Caco-2 (cell line): ENCODE data around the gene FBXL7. TPM values are rescaled to one million over a fixed set of nuclear protein-coding genes. Genes with fewer than 3 reads are reported as not detected.

Experiments
- BruUV-seq: library from RNA; stranded (reverse); fragments of 400-500 nt; replicated peaks from 2 replicates; lab custom pipeline; 2021; lab: Mats Ljungman, UMichigan
- CTCF ChIA-PET: fragments of 300-600 bp; sonication (Branson Sonifier 250); formaldehyde crosslinking; loops from one replicate; lab custom pipeline; 2022; ENCODE audit warnings: antibody characterized with exemption; lab: Charles Lee
- POLR2A ChIA-PET: fragments of 300-600 bp; sonication (Branson Sonifier 250); formaldehyde crosslinking; loops from one replicate; lab custom pipeline; 2022; ENCODE audit warnings: antibody characterized with exemption; lab: Charles Lee
- DNase-seq, 2 experiments: peaks; one replicate each; pipeline versions ENCODE4 v3.0.0 to v3.0.0-alpha.2; 2020 to 2022
- H3K27me3 ChIP-seq: replicated peaks from 2 replicates; pipeline ENCODE4 v1.6.0; 2011; ENCODE audit warnings: low read length; ENCODE audit not compliant: control insufficient read depth, insufficient read depth
- H3K36me3 ChIP-seq: 2 replicates; pipeline ENCODE4 v1.5.1; 2011; ENCODE audit warnings: low read length; ENCODE audit not compliant: control insufficient read depth, insufficient read depth
- H3K4me1 ChIP-seq: fragments of 250-450 bp; sonication (Bioruptor Pico); 2 replicates; pipeline ENCODE4 v1.5.1; 2020; ENCODE audit warnings: mild to moderate bottlenecking
- H3K4me3 ChIP-seq: 2 replicates; pipeline ENCODE4 v1.5.1; 2011; ENCODE audit warnings: low read depth, mild to moderate bottlenecking, control low read depth, low read length
- H3K9me3 ChIP-seq: fragments of 250-450 bp; sonication (Bioruptor Pico); 2 replicates; pipeline ENCODE4 v1.5.1; 2020; ENCODE audit warnings: mild to moderate bottlenecking, moderate library complexity
- H3K27ac Mint-ChIP-seq: one replicate; pipeline ENCODE4 v1.8.0; 2022; ENCODE audit warnings: mixed read lengths; ENCODE audit not compliant: unreplicated experiment
- H3K27me3 Mint-ChIP-seq: one replicate; pipeline ENCODE4 v1.8.0; 2022; ENCODE audit warnings: mixed read lengths; ENCODE audit not compliant: insufficient read depth, unreplicated experiment
- H3K36me3 Mint-ChIP-seq: one replicate; pipeline ENCODE4 v1.8.0; 2022; ENCODE audit warnings: mild to moderate bottlenecking, mixed read lengths; ENCODE audit not compliant: insufficient read depth, unreplicated experiment
- H3K4me1 Mint-ChIP-seq: one replicate; pipeline ENCODE4 v1.8.0; 2022; ENCODE audit warnings: low read depth, mixed read lengths; ENCODE audit not compliant: unreplicated experiment
- H3K4me3 Mint-ChIP-seq: one replicate; pipeline ENCODE4 v1.8.0; 2022; ENCODE audit warnings: mild to moderate bottlenecking, moderate library complexity, mixed read lengths; ENCODE audit not compliant: unreplicated experiment
- H3K9me3 Mint-ChIP-seq: one replicate; pipeline ENCODE4 v1.8.0; 2022; ENCODE audit warnings: mixed read lengths; ENCODE audit not compliant: unreplicated experiment
- intact Hi-C: fragments of 100-400 bp; cut with micrococcal nuclease; formaldehyde crosslinking; loops from one replicate; pipeline ENCODE4 v1.10.0; 2022; ENCODE audit not compliant: unreplicated experiment
- total RNA-seq: library from RNA; stranded (reverse); gene quantifications from 2 replicates; pipeline ENCODE4 v1.2.3, GENCODE V29; 2022
- TF ChIP-seq, protein P1 (sequence below), 2 experiments: fragments of 200-600 bp in 1 of 2; IDR thresholded peaks; 1 replicate in 1 of 2; 2 replicates in 1 of 2; pipeline versions ENCODE4 v1.5.1 to v1.8.0; 2011 to 2022; ENCODE audit warnings: antibody characterized with exemption in 1 of 2, control low read depth in 1 of 2, inconsistent platforms in 1 of 2, low read depth in 1 of 2, low read length in 1 of 2, mild to moderate bottlenecking in 1 of 2, moderate library complexity in 1 of 2; ENCODE audit not compliant: insufficient read depth in 1 of 2, severe bottlenecking in 1 of 2, unreplicated experiment in 1 of 2

The FBXL7 gene
- total RNA-seq, 1 experiment from 2014 or later, result not detected

- H3K9me3 ChIP-seq, result no peaks in the 10 kb centered on the region
- ChIA-PET CTCF (no interaction called here), POLR2A (interaction anchor here (0.5 kb wide), 1 partner anchor 1285 kb away, joined by 7 read pairs; no protein-coding TSS in a partner anchor)
- BruUV-seq, result no TSS peak
- intact Hi-C loops, result no loop called here
- H3K36me3 ChIP-seq, result no peaks in the 10 kb centered on the region
- H3K27me3 Mint-ChIP-seq, result peaks cover 3% of the 10 kb centered on the region
- H3K4me1 ChIP-seq, result no peaks in the 10 kb centered on the region
- no peak overlapping the region for H3K4me3 ChIP-seq
- TF ChIP-seq, protein P1, sequence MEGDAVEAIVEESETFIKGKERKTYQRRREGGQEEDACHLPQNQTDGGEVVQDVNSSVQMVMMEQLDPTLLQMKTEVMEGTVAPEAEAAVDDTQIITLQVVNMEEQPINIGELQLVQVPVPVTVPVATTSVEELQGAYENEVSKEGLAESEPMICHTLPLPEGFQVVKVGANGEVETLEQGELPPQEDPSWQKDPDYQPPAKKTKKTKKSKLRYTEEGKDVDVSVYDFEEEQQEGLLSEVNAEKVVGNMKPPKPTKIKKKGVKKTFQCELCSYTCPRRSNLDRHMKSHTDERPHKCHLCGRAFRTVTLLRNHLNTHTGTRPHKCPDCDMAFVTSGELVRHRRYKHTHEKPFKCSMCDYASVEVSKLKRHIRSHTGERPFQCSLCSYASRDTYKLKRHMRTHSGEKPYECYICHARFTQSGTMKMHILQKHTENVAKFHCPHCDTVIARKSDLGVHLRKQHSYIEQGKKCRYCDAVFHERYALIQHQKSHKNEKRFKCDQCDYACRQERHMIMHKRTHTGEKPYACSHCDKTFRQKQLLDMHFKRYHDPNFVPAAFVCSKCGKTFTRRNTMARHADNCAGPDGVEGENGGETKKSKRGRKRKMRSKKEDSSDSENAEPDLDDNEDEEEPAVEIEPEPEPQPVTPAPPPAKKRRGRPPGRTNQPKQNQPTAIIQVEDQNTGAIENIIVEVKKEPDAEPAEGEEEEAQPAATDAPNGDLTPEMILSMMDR (IDR thresholded peaks at IDR 0.05; ENCODE audit: insufficient read depth in 1 of 2, low read depth in 1 of 2, low read length in 1 of 2, severe bottlenecking in 1 of 2, unreplicated experiment in 1 of 2), result no peak
- no peak for DNase-seq
- no peak overlapping the region for H3K4me3 Mint-ChIP-seq
- H3K4me1 Mint-ChIP-seq, result no peaks in the 10 kb centered on the region
- H3K9me3 Mint-ChIP-seq, result no peaks in the 10 kb centered on the region
- H3K27ac Mint-ChIP-seq, result no peak overlapping the region
- no peaks in the 10 kb centered on the region for H3K27me3 ChIP-seq
- H3K36me3 Mint-ChIP-seq, result no peaks in the 10 kb centered on the region
Observed at GRCh38 chr5:15680455-15680854, 180.5 kb downstream of the FBXL7 start.

DNA sequence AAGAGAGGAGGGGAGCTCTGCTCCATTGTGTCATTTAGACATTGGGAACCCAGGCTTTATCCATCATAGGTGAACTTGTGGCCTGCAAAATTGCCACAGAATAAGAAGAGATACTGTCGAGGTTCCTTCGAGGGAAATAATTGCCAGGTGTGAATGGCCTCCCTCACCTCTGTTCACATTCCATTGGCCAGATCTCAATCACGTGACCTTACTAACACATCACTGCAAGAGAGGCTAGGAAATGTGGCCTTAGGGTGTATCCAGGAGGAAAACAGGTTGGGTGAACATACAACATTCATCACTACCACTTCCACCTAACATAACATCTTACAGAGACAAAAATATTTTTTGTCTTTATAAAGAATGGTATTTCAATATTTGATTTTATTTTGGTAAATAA is 182.1 kb downstream of the FBXL7 start:
- DNase-seq, result no peak
- H3K4me1 ChIP-seq, result no peaks in the 10 kb centered on the region
- H3K36me3 ChIP-seq, result no peaks in the 10 kb centered on the region
- H3K27ac Mint-ChIP-seq, result no peak overlapping the region
- no peaks in the 10 kb centered on the region for H3K36me3 Mint-ChIP-seq
- H3K27me3 ChIP-seq, result no peaks in the 10 kb centered on the region
- POLR2A ChIA-PET, result no interaction called here
- H3K9me3 ChIP-seq, result no peaks in the 10 kb centered on the region
- CTCF ChIA-PET, result no interaction called here
- H3K9me3 Mint-ChIP-seq, result no peaks in the 10 kb centered on the region
- H3K4me3 Mint-ChIP-seq, result no peak overlapping the region
- peaks cover 3% of the 10 kb centered on the region for H3K27me3 Mint-ChIP-seq
- TF ChIP-seq, protein P1 (IDR thresholded peaks at IDR 0.05; ENCODE audit: insufficient read depth in 1 of 2, low read depth in 1 of 2, low read length in 1 of 2, severe bottlenecking in 1 of 2, unreplicated experiment in 1 of 2), result no peak
- BruUV-seq, result no TSS peak
- no peaks in the 10 kb centered on the region for H3K4me1 Mint-ChIP-seq
- intact Hi-C loops, result no loop called here
- no peak overlapping the region for H3K4me3 ChIP-seq

DNA sequence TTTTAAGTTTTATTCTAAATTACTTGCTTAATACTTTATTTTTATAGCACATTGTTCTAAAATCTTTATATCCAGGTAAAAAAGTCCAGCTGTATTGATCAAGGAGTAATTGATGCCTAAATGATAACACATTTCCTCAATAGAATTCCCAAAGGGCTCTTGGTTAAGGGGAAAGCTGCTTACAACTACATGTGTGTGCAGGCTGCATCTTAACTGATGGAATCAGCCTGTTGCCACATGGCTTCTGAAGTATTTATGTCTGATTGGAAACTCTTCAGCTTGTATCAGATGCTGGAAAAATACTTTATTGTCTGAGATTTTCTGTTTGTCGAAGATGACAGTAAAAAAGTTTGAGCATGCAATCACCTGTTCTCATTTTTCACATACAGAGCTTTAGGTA is 182.6 kb downstream of the FBXL7 start:
- Histone ChIP-seq H3K36me3 (no peaks in the 10 kb centered on the region), H3K4me3 (no peak overlapping the region), H3K9me3 (no peaks in the 10 kb centered on the region), H3K4me1 (no peaks in the 10 kb centered on the region), H3K27me3 (no peaks in the 10 kb centered on the region)
- Mint-ChIP-seq H3K36me3 (no peaks in the 10 kb centered on the region), H3K27me3 (no peaks in the 10 kb centered on the region), H3K27ac (no peak overlapping the region), H3K9me3 (no peaks in the 10 kb centered on the region), H3K4me3 (no peak overlapping the region), H3K4me1 (no peaks in the 10 kb centered on the region)
- TF ChIP-seq, protein P1 (IDR thresholded peaks at IDR 0.05; ENCODE audit: insufficient read depth in 1 of 2, low read depth in 1 of 2, low read length in 1 of 2, severe bottlenecking in 1 of 2, unreplicated experiment in 1 of 2), result no peak
- ChIA-PET POLR2A (no interaction called here), CTCF (no interaction called here)
- intact Hi-C loops, result no loop called here
- no peak for DNase-seq
- BruUV-seq, result no TSS peak
